ENCODE results near the gene UBASH3A. TPM values are rescaled to one million over a fixed set of nuclear protein-coding genes. Genes with fewer than 3 reads are reported as not detected.

The UBASH3A gene
- total and polyA plus RNA-seq, 2 donors (not counting 1 experiment from before 2014, with no cell fraction given) = 0.12 to 0.33 TPM

- no peak for DNase-seq
- intact Hi-C loops (cut with micrococcal nuclease) = no loop called here
- POLR2A ChIA-PET = no interaction called here
Measured at GRCh38 chr21:42376338-42376982, 27.2 kb upstream of the UBASH3A start.

More at GRCh38 chr21:42376338-42376982, 27.2 kb upstream of the UBASH3A start:
- H3K4me1 ChIP-seq (ENCODE audit: control insufficient read depth in 2 of 2, insufficient read depth in 2 of 2, low read length in 2 of 2) = peaks cover 9 to 12% of the 10 kb centered on the region in 2 donors
- Mint-ChIP-seq H3K9me3 (ENCODE audit: insufficient read depth) (no peaks in the 10 kb centered on the region), H3K4me1 (peaks cover 10% of the 10 kb centered on the region), H3K27me3 (peaks cover 7% of the 10 kb centered on the region), H3K4me3 (no peak overlapping the region), H3K27ac (no peak overlapping the region)
- TF ChIP-seq EZH2 (IDR thresholded peaks at IDR 0.05; ENCODE audit: borderline replicate concordance, insufficient read depth, low read depth, low read length, poor library complexity, severe bottlenecking) = no peak
- TF ChIP-seq CTCF (IDR thresholded peaks at IDR 0.05) = no peak
- 88% methylated on average over 21 of the region's 32 CpGs for WGBS (ENCODE audit: insufficient coverage)
- H2AFZ ChIP-seq (ENCODE audit: insufficient read depth, low read depth, low read length, poor library complexity, severe bottlenecking) = no peak overlapping the region
- H4K20me1 ChIP-seq (ENCODE audit: control insufficient read depth, insufficient read depth, low read length, poor library complexity, severe bottlenecking) = no peaks in the 10 kb centered on the region
- H3K27me3 ChIP-seq (replicated peaks in 1 of 4; ENCODE audit: control extremely low read depth in 1 of 4, control insufficient read depth in 3 of 4, insufficient read depth in 4 of 4, low read length in 3 of 4) = peaks cover 0 to 17% (median 0%) of the 10 kb centered on the region in 4 experiments
- CTCF ChIA-PET = no interaction called here
- H3K4me2 ChIP-seq (replicated peaks; ENCODE audit: low read depth, low read length, poor library complexity, severe bottlenecking) = no peak overlapping the region
- no peaks in the 10 kb centered on the region for H3K79me2 ChIP-seq (ENCODE audit: control insufficient read depth, insufficient read depth, low read length)
- H3K27ac ChIP-seq (ENCODE audit: low read length in 2 of 2) = no peak overlapping the region
- H3K36me3 ChIP-seq (replicated peaks in 1 of 2; ENCODE audit: control extremely low read depth in 1 of 2, control insufficient read depth in 1 of 2, extremely low read depth in 1 of 2, insufficient read depth in 2 of 2, low read length in 1 of 2) = no peaks in the 10 kb centered on the region
- H3K9ac ChIP-seq (ENCODE audit: low read length) = no peak overlapping the region
- H3K4me3 ChIP-seq (ENCODE audit: control extremely low read depth in 1 of 5, extremely low read depth in 1 of 5, insufficient read depth in 1 of 5, low read depth in 2 of 5, low read length in 4 of 5) = no peak overlapping the region
- ATAC-seq (ENCODE audit: low read depth) = no peak
- H3K9me3 ChIP-seq (ENCODE audit: control extremely low read depth in 1 of 3, control insufficient read depth in 2 of 3, insufficient read depth in 1 of 3, low read length in 2 of 3) = peaks cover 0 to 13% (median 4%) of the 10 kb centered on the region in 3 donors

Measured in B cell (primary cell).